GM18507 (cell line): ENCODE results near the gene SRSF7.
"Not testable (repeated sequence)": the region's sequence is repeated elsewhere in the genome, so short reads cannot be mapped to it uniquely, and the experiment has no call there.

Experiments
- DNase-seq: peaks from one replicate; pipeline ENCODE4 v3.0.0; 2011; ENCODE audit warnings: low read depth; ENCODE audit not compliant: insufficient read length; ENCODE audit errors: extremely low spot score
- FAIRE-seq: peaks from 2 replicates; lab custom pipeline; 2011; peaks lifted over from hg19 to GRCh38; lab: Jason Lieb, UNC

SRSF7 gene

DNA sequence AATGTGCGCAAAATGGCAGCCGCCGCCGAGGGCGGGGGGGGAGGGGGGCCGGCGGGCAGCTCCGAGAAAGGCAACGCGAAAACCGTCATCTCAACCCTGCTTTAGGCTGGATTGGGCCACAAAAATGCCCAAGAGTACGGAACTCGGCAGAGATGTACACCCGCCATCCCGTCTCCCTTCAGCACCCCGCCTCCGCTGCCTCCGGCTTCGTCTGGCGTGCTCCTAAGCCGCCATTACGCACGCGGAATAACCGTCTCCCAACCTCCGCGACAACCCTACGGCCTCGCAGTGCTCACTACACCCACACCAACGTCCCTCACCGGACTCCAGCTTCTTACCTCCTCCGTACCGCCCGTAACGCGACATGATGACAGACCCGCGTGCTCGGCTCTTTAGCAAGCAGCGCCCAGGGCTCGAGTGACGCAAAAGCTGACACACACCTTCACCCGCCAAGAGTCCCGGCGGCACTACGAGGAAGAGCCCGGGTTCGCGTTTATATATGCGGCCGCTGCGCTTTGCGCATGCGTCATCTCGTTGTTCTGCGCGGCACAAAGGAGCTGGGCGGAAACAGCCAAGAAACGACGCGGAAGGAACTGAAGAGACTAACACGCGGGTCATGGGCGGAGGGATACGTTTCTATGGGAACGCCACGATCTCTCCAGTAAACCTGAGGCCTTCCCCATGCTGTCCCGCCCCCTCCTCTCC is at the start of gene SRSF7:
Gene SRSF7, minus strand, starts transcription at position 471 of the 705 bp plus-strand sequence. Its CDS starts 105 bp downstream, at position 366.
- DNase-seq (peak; percentile 89), FAIRE-seq (peak; percentile 98)

DNA sequence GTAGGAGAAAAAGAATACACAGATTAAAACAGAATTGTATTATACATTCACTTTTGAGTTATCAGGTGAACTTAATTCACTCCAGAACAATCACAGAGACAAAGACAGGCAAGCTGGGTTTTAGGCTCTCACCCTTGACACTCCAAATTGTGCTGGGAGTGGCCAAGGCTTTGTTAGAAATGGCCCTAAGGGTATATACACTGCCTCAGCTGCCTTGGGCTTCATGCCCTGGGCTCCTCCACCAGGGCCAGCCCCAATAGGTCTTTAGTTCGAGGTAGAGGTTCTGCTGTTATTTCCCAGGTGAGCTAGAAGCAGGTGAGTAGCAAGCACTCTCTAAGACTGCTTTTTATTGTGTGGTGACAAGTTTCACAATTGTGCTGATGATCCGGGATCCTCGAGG is 46.8 kb upstream of the SRSF7 start:
- DNase-seq, result no peak
- FAIRE-seq, result no peak

DNA sequence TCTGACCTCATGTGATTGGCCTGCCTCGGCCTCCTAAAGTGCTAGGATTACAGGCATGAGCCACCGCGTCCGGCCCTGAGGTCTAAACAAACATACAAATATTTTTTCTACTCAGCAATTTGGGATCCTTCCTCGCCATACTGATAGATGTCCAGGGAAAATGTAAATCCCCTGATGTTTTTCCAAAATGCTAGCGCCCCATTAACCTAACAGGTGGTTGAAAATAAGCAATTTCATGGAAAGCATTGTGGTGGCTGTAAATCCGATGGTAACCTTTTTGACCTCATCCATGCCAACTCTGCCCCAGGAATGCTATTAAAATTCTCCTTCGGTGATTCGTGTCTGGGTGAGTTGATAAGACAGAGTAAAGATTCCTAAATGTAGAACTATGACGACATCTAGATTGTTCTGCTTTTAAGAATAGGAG is 46.1 kb upstream of the SRSF7 start:
- DNase-seq (no peak), FAIRE-seq (no peak)

DNA sequence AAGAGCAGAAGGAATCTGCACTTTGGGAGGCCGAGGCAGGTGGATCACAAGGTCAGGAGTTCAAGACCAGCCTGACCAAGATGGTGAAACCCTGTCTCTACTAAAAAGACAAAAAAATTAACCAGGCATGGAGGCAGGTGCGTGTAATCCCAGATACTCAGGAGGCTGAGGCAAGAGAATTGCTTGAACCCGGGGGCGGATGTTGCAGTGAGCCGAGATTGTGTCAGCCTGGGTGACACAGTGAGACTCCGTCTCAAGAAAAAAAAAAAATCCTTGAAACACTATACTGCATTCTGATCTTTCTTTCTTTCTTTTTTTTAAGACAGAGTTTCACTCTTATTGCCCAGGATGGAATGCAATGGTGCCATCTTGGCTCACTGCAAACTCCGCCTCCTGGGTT is 43.9 kb upstream of the SRSF7 start:
- FAIRE-seq, result not testable (repeated sequence)

DNA sequence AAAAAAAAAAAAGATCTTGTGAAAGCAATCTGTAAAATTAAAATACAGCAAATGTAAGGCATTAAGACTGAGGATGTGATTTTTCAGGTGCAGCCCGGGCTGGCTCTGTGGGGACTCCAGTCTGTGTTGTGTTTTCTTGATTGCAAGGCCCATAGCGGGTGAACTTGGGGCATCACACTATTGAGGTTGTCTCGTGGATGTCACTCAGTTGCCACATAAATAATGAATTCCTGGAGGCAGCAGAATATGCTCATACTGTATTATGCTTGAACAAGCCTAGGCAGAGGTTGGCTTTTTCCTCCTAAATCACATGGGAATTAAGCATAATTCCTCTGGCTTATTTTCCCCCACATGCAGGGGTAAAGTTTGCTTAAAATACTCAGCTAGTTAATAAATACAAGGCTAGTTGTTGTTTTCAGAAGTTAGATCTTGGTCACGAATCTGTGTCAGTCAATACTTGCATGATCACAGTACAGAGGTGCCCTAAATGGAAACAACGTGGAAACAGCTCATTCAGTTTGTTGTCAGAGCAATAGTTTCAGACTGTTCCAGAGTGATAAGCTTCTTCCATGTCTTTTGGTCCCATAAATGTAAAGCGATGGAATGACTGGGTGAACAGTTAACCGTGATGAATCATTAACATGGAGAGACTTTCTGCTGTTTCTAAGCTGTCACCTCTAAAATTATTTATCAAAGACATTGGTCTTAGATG is 43.2 kb upstream of the SRSF7 start:
- no peak for DNase-seq
- no peak for FAIRE-seq

More for the DNA sequence above, 43.9 kb upstream of the SRSF7 start:
- DNase-seq, result not testable (repeated sequence)

DNA sequence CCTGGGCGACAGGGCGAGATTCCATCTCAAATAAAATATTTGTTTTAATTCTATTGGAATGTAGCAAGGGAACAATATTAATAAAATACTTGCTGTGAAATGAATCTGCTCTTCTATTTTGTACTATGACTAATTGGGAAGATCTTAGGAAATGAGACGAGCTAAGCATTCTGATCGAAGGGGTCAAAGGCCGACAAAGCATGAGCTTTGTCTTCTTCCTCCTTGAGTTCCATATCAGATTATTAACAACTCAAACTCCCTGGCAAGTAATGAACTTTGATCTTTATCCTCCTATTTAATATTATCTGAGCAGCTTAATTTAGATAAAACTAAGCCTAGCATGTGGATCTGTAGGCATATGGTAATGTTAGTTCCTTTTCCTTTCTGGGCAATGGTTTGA is 42.4 kb upstream of the SRSF7 start:
- DNase-seq (no peak), FAIRE-seq (no peak)

DNA sequence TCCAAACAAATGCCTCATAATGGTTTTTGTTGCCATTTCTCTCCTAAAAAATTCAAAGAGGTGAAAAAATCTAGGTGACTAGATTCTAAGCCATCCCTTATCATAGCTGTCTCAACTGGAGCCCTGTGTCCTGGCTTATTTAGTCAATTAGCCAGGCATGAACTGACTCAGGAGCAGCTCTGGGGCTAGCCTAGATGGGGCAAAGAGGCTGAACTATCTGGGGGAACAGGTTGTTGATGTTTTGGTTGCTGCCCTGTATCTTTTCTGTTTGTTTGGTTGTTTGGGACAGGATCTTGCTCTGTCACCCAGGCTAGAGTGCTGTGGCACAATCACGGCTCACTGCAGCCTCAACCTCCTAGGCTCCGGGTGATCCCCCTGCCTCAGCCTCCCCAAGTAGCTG is 41.6 kb upstream of the SRSF7 start:
- FAIRE-seq (no peak), DNase-seq (no peak)

DNA sequence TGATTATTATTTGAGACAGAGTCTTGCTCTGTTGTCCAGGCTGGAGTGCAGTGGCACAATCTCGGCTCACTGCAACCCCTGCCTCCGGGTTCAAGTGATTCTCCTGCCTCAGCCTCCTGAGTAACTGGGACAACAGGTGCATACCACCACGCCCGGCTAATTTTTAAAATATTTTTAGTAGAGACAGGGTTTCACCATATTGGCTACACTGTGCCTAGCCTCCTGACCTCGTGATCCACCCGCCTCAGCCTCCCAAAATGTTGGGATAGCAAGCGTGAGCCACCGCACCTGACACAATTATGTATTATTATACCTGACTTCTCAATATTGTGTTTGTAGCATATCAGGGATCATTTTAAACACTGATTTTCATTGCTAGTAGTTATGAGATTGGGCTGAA is 41.2 kb upstream of the SRSF7 start:
- not testable (repeated sequence) for DNase-seq, FAIRE-seq

DNA sequence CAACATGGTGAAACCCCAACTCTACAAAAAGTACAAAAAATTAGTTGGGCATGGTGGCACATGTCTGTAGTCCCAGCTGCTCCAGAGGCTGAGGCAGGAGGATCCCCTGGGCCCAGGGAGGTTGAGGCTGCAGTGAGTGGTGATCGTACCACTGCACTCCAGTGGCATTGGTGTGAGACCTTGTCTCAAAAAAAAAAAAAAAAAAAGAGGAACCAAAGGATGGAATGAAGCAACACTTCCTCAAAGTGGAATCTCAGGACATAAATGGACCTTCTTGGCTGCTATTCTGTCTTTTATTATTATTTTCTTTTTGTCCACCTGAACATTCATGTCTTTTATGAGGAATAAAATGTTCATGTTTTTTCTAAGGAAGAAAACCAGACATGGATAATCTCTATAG is 40.6 kb upstream of the SRSF7 start:
- DNase-seq (no peak), FAIRE-seq (no peak)

DNA sequence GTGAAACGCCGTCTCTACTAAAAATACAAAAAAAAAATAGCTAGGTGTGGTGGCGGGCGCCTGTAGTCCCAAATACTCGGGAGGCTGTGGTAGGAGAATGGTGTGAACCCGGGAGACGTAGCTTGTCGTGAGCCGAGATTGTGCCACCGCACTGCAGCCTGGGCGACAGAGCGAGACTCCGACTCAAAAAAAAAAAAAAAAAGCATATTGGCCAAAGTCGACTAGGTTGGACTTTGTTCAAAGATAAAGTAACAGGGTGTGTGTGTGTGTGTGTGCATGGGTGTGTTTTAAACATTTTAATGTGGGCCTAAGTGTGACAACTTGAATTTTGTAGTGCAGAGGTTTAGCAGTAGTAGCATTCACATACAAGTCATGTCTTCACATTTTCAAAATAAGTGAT is 38.5 kb upstream of the SRSF7 start:
- no peak for DNase-seq
- FAIRE-seq, result no peak

DNA sequence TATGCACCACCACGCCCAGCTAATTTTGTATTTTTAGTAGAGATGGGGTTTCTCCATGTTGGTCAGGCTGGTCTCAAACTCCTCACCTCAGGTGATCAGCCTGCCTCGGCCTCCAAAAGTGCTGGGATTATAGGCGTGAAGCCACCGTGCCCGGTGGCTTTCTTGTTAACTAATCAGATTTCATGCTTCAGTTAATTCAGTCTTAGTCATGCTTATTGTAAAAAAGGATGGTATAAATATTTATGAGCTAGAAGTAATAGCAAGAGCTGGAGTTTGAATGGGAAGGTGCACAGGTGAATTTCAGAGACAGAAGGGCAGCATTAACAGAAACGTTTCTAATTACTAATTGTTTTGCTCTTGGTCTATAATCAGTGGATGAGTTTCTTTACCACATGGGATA is 37.1 kb upstream of the SRSF7 start:
- DNase-seq, result no peak
- no peak for FAIRE-seq

DNA sequence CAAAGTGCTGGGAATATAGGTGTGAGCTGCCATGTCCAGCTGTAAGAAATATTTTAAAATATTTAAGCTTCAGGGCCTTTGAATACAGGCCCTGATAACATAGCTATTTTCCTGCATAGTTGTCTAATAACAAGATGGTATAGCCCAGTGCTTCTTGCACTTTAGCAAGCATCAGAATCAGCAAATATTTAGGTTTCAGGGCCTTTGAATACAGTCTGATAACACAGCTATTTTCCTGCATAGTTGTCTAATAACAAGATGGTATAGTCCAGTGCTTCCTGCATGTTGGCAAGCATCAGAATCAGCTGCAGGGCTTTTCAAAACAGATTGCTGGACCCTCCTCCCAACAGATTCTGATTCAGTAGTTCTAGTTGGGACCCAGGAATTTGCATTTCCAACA is 32.4 kb upstream of the SRSF7 start:
- DNase-seq, result no peak
- no peak for FAIRE-seq

DNA sequence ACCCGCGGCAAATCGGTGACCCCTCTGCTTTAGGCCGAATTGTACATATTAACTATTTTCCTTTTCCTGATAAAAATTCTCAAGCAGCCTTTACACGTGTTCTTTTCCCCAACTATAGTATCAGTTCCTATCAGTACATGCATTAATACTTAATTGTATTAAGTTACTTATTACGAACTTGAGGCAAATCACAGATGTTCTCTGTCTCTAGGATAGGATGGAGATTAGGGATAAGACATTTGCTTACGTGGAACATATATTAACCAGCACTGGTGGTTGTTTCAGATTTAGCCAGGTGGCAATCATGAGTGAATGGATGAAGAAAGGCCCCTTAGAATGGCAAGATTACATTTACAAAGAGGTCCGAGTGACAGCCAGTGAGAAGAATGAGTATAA is 27.5 kb upstream of the SRSF7 start:
- FAIRE-seq (no peak), DNase-seq (no peak)

DNA sequence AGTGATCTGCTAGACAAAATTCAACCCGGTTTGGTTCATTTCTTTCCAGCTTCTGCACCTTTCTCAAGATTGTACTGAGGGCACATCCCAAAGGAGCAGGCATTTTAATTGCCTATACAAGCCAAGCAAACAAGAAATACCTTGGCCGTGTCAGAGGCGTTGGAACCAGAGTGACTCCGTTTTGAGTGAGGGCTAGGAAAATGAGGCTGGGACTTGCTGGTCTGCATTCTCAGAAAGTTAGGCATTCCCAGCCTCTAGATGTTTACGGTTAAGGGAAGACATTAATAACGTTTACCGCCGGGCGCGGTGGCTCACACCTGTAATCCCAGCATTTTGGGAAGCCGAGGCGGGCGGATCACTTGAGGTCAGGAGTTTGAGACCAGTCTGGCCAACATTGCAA is 25.4 kb upstream of the SRSF7 start:
- no peak for FAIRE-seq

DNA sequence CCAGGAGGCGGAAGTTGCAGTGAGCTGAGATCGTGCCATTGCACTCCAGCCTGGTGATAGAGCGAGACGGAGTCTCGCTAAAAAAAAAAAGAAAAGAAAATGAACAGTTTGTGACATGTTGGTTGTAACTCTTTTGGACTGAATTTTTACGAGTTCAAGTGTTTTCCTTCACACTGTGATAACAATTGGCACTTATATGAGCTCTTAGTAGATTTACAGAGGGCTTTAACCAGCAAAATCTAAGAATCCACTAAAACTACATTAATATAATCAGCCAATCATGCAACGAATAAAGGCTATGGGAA is 24.7 kb upstream of the SRSF7 start:
- DNase-seq (no peak), FAIRE-seq (no peak)

More for the DNA sequence above, 25.4 kb upstream of the SRSF7 start:
- DNase-seq, result no peak

DNA sequence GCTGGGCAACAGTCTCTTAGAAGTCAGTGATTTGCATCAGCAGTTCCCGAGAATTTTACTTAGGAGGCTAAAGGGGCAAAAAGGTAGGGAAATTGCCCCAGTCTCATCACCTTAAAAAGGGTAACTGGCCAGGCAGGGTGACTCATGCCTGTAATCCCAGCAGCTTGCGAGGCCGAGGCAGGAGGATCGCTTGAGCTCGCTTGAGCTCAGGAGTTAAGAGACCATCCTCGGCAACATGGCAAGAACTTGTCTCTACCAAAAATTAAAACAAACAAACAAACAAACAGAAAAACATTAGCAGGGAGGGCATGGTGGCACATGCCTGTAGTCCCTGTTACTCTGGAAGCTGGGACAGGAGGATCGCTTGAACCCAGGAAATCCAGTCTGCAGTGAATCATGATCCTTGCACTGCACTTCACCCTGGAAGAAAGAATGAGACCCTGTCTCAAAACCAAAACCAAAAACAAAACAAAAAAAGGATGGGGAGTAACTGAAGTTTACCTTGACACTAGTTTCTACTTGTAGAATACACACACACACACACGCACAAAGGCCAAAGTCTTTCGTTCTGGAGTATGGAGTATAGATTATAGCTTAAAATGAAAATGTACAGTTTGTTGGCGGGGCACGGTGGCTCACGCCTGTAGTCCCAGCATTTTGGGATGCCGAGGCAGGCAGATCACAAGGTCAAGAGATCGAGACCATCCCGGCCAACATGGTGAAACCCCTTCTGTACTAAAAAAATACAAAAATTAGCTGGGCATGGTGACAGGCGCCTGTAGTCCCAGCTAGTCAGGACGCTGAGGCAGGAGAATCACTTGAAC is 24.1 kb upstream of the SRSF7 start:
- no peak for FAIRE-seq
- DNase-seq, result no peak

DNA sequence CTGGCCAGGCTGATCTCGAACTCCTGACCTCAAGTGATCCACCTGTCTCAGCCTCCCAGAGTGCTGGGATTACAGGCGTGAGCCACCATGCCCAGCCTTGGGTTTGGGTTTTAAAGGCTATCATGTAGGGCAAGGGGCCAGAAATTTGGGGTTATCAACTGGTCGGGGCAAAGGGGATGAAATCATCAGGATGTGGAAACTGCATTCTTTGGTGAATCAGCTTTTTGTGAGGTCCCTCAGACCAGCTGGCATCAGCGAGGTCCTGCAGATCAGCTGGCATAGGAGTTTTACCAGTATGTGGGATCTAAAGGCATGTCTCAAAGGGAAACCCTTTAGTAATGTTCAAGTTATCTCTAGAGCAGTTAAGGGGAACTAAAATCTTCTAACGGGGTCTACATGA is 20.5 kb upstream of the SRSF7 start:
- FAIRE-seq, result no peak
- no peak for DNase-seq

DNA sequence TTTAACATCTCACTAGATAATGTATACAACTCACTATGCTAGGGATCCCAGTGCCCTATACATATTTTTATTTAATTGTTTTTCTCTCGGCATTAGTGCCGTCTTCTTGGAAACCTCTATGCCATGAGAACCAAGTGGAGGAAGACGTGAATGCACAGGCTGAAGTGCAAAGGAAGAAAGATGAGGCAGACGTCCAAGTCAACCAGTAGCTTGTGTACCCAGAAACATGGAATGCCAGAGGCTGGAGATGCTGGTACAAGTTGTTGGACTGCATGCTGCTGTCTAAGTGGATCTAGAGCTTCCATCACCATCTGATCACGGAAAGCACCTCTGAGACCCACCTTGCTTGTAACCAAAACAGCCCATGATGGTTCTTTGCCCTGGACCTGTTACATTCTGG is 14.4 kb upstream of the SRSF7 start:
- FAIRE-seq (no peak), DNase-seq (no peak)

DNA sequence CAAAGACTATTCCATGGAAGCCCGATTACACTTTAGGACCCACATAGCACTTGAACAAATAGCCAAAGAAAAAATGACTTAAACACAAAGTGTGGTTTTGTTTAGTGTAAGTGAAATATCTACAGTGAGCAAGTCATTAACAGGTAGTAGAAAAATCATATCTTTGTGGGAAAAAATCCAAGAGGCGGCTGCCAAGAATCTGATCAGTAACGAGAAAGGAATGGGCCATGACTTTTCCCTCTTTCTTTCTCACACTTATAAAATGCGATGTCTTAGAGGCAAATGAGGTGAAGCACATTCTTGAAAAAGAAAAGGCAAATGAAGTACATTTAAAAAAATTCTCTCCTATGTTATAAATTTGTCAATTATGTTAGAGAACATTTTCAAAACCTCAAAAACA is 14.0 kb upstream of the SRSF7 start:
- no peak for DNase-seq
- no peak for FAIRE-seq

DNA sequence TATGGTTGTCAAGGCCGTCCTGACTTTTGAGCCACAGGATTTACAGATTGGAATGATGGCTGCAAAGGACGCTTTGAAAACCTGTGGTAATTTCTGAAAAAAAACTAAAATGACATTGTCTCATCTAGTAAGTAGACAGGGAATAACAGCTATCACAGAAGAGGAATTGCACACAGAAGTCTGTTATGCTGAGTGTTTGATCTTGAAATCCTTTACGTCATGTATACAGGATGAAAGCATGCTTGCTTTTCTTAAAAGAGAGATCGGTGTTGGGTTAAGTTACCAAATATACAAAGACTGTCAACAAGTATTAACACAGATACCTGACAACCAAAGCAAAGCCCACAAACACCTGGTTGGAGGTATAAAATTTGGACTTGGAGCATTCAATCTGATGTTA is 12.6 kb upstream of the SRSF7 start:
- FAIRE-seq (no peak), DNase-seq (no peak)

DNA sequence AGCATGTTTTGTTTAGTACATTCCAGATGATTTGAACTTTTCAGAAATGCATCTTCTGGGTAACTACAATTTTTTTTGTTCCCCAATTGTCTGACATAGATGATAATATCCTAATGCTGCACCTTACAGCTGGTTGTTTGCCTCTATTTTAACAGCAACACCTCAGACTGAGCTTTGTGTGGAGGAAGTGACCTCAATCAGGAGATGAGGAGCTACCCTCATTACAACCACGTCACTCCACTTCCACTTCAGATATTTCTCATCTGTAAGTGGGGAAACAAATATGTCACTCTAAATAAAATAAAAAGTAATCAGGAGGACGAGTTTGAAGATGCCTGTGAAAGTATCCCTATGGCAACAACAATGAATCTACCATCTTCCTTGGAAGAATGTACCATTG is 12.1 kb upstream of the SRSF7 start:
- FAIRE-seq (no peak), DNase-seq (no peak)
